GM19023 (cell line): ENCODE results near the gene BMP7.

Experiments used
- ATAC-seq: cut with Tn5 transposase; IDR thresholded peaks from one replicate; pipeline ENCODE4 v1.9.1; 2021; ENCODE audit warnings: mild to moderate bottlenecking, moderate library complexity; ENCODE audit not compliant: unreplicated experiment

The BMP7 gene

GRCh38 chr20:57131601-57132391, 134.6 kb downstream of the BMP7 start:
- ATAC-seq = no peak

DNA sequence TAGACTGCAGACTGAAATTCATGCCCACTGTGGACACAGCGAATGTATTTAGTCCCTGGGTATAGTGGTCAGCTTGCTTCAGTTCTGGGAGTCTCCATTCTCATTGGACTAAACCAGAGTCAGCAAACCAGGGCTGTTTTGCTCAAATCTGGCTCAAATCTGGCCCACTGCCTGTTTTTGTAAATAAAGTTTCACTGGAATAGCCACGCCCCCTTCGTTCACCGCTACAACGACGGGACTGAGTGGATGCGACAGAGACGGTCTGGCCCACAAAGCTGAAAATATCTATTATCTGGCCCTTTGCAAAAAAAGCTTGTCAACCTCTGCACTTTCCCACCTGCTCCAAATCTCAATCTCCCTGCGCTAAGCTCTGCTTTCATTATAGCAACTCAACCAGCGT, 135.4 kb downstream of the BMP7 start:
- no peak for ATAC-seq

- no peak for ATAC-seq
Measured at GRCh38 chr20:57130160-57130772, 136.2 kb downstream of the BMP7 start.

DNA sequence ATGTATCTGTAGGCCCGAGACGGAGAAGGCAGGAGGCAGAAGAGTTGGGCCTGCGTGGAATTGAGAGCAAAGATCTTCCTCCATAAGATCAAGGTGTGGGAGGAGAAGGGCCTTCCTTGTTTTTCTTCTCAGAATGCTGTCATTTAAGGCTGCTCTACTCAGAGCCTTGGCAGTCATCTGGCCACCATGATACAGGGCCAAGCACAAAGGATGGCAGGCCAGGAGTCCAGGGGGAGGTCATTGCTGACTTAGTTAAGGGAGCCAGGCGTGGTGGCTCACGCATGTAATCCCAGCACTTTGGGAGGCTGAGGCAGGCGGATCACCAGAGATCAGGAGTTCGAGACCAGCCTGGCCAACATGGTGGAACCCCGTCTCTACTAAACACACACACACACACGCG, 137.1 kb downstream of the BMP7 start:
- no peak for ATAC-seq

GRCh38 chr20:57128044-57128757, 138.2 kb downstream of the BMP7 start:
- ATAC-seq = no peak

GRCh38 chr20:57126481-57127092, 139.9 kb downstream of the BMP7 start:
- ATAC-seq = no peak

DNA sequence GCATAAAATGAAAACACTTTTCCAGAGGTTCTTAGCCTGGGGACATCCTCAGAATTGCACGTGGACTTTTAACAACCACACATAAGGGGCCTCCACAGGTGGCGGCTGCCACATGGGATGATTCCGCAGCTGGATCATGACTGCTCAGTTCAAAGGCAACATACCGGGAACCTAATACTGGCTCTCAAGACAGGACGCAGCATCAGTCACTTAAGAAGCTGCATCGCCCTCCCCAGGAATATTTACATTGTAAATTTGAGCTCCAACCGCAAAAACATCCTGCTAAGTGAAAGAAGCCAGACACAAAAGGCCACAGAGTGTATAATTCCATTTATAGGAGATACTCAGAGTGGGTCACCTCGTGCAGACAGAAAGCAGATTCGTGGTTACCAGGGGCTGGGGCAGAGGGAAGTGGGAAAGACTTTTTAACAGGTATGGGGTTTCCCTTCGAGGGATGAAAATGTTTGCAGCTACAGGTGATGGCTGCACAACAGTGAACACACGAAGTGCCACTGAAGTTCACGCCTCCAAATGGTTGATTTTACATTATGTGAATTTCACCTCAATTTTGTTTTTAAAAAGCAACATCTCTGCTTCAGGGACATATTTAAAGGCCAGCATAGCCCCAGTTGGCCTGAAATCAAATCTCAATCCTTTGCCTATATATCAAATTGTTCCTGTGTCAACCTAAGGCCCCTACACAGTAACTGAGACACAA, 141.5 kb downstream of the BMP7 start:
- no peak for ATAC-seq

- ATAC-seq = no peak
Measured at GRCh38 chr20:57124366-57124765, 142.1 kb downstream of the BMP7 start.

- no peak for ATAC-seq
Measured at GRCh38 chr20:57123504-57123903, 142.9 kb downstream of the BMP7 start.

DNA sequence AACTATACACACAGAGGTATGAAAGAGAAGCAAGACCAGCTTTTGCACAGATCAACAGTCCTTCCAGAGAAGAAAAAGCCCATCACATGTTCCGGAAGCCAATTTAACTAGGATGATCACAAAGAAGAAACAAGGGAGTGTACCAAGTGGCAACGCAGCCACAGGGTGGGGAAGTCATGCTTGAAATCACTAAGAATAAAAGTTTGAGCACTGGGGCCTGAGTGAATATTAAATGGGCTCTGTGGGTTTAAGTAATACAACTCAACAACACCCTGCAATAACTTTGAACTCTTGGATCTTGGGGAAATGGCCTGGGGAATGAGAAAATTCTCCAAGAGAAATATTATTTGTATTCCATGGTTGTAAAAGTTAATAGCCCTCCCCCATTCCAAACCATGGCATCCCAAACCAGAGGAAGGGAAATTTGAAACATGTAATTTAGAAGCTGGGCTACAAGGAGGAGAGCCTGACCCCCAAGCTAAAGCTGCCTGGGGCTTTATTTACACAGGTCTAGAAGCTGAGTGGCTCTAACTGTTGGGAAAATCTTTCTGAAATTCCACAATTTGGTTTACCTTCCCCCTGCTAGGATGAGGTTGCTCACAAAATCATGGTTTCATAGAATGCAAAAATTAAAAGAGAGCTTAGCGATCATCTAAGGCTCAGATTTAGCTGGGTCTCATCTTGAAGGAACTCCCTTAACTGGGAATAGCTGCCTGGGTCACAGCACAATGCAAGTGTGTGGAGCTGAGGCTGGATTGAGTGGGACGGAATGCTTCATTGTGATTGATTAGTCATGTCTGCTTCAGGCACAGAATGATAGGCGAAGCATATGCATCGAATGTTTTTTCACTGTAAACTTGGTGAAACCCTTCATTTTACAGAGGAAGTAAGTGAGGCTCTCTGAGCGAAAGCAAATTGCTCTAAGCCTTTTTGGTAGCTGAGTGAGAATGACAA, 143.6 kb downstream of the BMP7 start:
- ATAC-seq = no peak

- no peak for ATAC-seq
Measured at GRCh38 chr20:57118964-57119363, 147.5 kb downstream of the BMP7 start.
